ENCODE data around the gene PTPRG.

DNA sequence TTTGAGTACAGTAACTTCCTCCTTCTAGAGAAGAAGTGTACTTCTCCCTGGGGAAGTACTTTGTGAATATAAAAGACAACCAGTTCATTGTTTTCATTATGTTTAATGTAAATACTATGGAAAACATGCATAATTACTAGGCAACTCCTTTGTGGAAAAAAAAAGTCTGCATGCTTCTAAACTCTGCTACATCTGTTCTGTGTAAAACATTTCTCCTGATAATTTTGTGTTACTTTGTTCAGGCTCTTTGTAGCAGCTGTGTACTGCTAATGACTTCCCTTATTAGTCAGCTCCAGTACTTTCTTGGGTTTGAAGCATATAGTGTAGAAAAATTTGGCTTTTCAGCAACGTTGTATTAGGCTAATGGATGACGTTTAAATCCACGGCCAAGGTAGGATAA, 700.4 kb downstream of the PTPRG start:
- TF ChIP-seq, protein P1, sequence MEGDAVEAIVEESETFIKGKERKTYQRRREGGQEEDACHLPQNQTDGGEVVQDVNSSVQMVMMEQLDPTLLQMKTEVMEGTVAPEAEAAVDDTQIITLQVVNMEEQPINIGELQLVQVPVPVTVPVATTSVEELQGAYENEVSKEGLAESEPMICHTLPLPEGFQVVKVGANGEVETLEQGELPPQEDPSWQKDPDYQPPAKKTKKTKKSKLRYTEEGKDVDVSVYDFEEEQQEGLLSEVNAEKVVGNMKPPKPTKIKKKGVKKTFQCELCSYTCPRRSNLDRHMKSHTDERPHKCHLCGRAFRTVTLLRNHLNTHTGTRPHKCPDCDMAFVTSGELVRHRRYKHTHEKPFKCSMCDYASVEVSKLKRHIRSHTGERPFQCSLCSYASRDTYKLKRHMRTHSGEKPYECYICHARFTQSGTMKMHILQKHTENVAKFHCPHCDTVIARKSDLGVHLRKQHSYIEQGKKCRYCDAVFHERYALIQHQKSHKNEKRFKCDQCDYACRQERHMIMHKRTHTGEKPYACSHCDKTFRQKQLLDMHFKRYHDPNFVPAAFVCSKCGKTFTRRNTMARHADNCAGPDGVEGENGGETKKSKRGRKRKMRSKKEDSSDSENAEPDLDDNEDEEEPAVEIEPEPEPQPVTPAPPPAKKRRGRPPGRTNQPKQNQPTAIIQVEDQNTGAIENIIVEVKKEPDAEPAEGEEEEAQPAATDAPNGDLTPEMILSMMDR (IDR thresholded peaks at IDR 0.05): no peak
- no peak for TF ChIP-seq POLR2A (IDR thresholded peaks at IDR 0.05)
- TF ChIP-seq EP300 (IDR thresholded peaks at IDR 0.05): no peak
- no peak for TF ChIP-seq POLR2AphosphoS5 (IDR thresholded peaks at IDR 0.05)

Measured in suprapubic skin (tissue), 4 donors.